ENCODE results near the gene OR2Y1. TPM values are rescaled to one million over a fixed set of nuclear protein-coding genes. Genes with fewer than 3 reads are reported as not detected.
A peak's percentile ranks its signal among the peaks of the same experiment; 100 is the strongest.
"Not testable (repeated sequence)": the region's sequence is repeated elsewhere in the genome, so short reads cannot be mapped to it uniquely, and the experiment has no call there.

The OR2Y1 gene, protein sequence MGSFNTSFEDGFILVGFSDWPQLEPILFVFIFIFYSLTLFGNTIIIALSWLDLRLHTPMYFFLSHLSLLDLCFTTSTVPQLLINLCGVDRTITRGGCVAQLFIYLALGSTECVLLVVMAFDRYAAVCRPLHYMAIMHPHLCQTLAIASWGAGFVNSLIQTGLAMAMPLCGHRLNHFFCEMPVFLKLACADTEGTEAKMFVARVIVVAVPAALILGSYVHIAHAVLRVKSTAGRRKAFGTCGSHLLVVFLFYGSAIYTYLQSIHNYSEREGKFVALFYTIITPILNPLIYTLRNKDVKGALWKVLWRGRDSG
- not detected for total RNA-seq
- long read RNA-seq = 0 reads

DNA sequence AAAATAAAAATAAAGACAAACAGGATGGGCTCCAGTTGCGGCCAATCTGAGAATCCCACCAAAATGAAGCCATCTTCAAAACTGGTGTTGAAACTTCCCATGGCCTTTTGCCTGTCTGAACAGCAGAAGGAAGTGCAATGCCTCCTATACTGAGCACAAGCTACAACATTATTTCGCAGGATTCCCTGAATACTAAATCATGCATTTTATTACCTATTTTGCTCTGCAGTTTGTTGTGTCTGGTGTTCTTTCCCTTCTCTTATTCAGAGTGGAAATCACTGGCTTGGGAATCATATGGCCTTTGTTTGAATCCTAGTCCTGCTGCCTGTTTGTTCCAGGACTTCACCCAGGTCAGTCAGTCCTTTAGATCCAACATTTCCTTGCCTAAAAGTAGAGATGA, at the start of gene OR2Y1:
TSS of gene OR2Y1 (minus strand) at position 101 of the 400 bp plus-strand sequence. CDS start at position 101, 0 bp downstream.
- intact Hi-C loops (cut with DNase I) = no loop called here
- no peak for DNase-seq
- peaks cover 20% of the 10 kb centered on the region for H3K27me3 ChIP-seq (ENCODE audit: low read depth)
- no peak for TF ChIP-seq CTCF (IDR thresholded peaks at IDR 0.05)
- H3K36me3 ChIP-seq = no peaks in the 10 kb centered on the region
- no peaks in the 10 kb centered on the region for H3K9me3 ChIP-seq
- H3K4me1 ChIP-seq = no peaks in the 10 kb centered on the region
- no peak for ATAC-seq
- no peak within 1 kb of the TSS for H3K27ac ChIP-seq
- H3K4me3 ChIP-seq = no peak within 1 kb of the TSS

DNA sequence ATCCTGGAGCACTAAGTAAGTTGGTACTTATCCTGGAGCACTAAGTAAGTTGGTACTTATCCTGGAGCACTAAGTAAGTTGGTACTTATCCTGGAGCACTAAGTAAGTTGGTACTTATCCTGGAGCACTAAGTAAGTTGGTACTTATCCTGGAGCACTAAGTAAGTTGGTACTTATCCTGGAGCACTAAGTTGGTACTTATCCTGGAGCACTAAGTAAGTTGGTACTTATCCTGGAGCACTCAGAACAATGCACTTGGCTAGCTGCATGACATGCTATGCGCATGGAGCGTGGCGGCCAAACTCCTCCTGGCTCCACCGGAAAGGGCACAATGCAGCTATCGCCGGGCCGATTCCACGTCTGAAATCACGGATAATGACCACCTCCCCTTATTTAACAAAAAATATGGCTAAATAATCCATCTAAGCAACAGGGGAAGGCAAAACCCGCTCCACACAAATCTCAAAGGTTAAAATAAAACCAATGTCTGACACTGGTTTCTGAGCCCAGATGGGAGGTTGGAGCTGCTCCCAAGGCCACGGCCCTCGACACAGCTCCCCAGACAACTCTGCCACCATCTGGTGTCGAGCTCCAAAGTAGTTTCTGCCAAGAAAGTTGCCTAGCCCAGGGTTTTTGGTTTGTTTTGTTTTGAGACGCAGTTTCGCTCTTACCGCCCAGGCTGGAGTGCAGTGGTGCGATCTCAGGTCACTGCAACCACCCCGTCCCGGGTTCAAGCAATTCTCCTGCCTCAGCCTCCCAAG, 49.0 kb upstream of the OR2Y1 start:
- H3K4me3 ChIP-seq; DNase-seq; ATAC-seq; H3K27ac ChIP-seq; H3K9me3 ChIP-seq; H3K27me3 ChIP-seq (ENCODE audit: low read depth); intact Hi-C loops (cut with DNase I): not testable (repeated sequence)
- peaks cover 53% of the 10 kb centered on the region for H3K4me1 ChIP-seq
- peaks cover 62% of the 10 kb centered on the region for H3K36me3 ChIP-seq

- ATAC-seq = no peak
- DNase-seq = no peak
- H3K9me3 ChIP-seq = no peaks in the 10 kb centered on the region
- intact Hi-C loops (cut with DNase I) = no loop called here
- H3K27me3 ChIP-seq (ENCODE audit: low read depth) = no peaks in the 10 kb centered on the region
- peaks cover 44% of the 10 kb centered on the region for H3K4me1 ChIP-seq
- no peak for TF ChIP-seq CTCF (IDR thresholded peaks at IDR 0.05)
- H3K36me3 ChIP-seq = peaks cover 53% of the 10 kb centered on the region
- H3K27ac ChIP-seq = peak overlapping the region; percentile 18
- no peak overlapping the region for H3K4me3 ChIP-seq
These were observed 48.0 kb upstream of the OR2Y1 start for GRCh38 chr5:180787711-180788431.

GRCh38 chr5:180786531-180787398, 46.9 kb upstream of the OR2Y1 start:
- peaks cover 44% of the 10 kb centered on the region for H3K4me1 ChIP-seq
- peaks cover 41% of the 10 kb centered on the region for H3K36me3 ChIP-seq
- TF ChIP-seq CTCF (IDR thresholded peaks at IDR 0.05) = no peak
- H3K9me3 ChIP-seq = no peaks in the 10 kb centered on the region
- peak in 1 of 2 donors; percentile 1 for ATAC-seq
- no peak overlapping the region for H3K4me3 ChIP-seq
- H3K27me3 ChIP-seq (ENCODE audit: low read depth) = no peaks in the 10 kb centered on the region
- intact Hi-C loops (cut with DNase I) = no loop called here
- peak overlapping the region; percentile 76 for H3K27ac ChIP-seq
- no peak for DNase-seq

DNA sequence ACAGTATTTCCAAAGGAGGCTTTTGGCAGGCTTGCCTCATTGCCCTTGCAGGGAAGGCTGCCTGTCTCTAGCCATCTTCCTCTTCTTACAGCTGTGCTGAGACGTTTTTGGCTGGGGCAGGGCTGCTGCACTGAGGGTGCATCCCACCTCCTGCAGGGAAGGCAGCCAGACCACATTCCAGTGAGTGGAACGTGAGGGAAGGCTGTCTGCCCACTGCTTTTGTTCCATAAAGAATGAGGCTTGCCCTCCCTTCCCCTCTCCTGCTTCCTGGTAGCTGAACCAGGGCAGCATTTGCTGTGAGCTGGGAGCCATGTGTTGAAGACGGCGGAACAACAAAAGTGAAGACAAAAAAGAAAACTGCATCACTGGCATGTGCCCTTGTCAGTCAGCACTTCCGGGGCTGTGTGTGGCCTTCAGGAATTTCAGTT, 46.0 kb upstream of the OR2Y1 start:
- no peaks in the 10 kb centered on the region for H3K27me3 ChIP-seq (ENCODE audit: low read depth)
- TF ChIP-seq CTCF (IDR thresholded peaks at IDR 0.05) = no peak
- intact Hi-C loops (cut with DNase I) = no loop called here
- peaks cover 44% of the 10 kb centered on the region for H3K4me1 ChIP-seq
- H3K36me3 ChIP-seq = peaks cover 32% of the 10 kb centered on the region
- no peaks in the 10 kb centered on the region for H3K9me3 ChIP-seq
- DNase-seq = peak; percentile 59
- H3K4me3 ChIP-seq = no peak overlapping the region
- ATAC-seq = peak; percentile 40 to 52
- peak overlapping the region; percentile 76 for H3K27ac ChIP-seq
